ENCODE results near the gene POLE.

DNA sequence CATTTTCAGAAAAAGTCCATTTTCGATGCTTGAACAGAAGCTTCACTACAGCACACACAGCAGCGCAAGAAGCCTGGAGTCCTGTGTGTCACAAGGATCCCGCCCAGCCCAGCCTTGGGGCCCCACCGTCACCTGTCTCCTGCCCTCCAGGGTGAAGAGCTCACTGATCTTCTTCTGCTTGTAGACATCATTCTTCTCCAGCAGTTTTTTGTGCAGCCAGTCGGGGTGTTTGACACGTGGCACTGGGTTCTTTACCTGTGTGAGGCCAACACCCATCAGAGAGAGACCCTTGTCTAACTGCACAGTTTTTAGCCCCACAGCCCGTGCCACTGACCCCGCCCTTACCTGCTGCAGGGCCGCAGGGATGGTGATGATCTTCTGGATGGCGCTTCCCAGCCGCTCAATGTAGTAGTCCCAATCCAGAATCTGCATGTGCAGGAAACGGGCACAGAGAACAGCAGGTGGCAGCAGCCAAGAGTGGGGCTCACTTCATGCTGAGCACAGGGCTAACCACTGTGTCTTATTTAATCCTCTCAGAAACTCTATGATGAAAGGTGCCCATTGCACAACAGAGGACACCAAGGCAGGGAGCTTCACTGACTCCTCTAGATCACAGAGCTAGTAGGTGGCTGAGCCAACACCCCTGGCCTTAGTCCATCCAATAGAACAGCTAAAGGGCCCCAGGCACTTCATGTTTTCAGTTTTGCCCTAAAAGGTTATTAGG is 30.0 kb downstream of the POLE start:
- TF ChIP-seq, protein P1, sequence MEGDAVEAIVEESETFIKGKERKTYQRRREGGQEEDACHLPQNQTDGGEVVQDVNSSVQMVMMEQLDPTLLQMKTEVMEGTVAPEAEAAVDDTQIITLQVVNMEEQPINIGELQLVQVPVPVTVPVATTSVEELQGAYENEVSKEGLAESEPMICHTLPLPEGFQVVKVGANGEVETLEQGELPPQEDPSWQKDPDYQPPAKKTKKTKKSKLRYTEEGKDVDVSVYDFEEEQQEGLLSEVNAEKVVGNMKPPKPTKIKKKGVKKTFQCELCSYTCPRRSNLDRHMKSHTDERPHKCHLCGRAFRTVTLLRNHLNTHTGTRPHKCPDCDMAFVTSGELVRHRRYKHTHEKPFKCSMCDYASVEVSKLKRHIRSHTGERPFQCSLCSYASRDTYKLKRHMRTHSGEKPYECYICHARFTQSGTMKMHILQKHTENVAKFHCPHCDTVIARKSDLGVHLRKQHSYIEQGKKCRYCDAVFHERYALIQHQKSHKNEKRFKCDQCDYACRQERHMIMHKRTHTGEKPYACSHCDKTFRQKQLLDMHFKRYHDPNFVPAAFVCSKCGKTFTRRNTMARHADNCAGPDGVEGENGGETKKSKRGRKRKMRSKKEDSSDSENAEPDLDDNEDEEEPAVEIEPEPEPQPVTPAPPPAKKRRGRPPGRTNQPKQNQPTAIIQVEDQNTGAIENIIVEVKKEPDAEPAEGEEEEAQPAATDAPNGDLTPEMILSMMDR (IDR thresholded peaks at IDR 0.05), result no peak
- no peak for TF ChIP-seq EP300 (IDR thresholded peaks at IDR 0.05)
- TF ChIP-seq POLR2AphosphoS5 (IDR thresholded peaks at IDR 0.05), result no peak

Data from gastroesophageal sphincter (tissue), 3 donors.